GM23248 (cell line): ENCODE data around the gene ZMYND11.

Experiments
- EZH2 ChIP-seq: fragments of 200-600 bp; sonication (generic); IDR thresholded peaks from 2 replicates; pipeline ENCODE4 v1.6.1; 2018; ENCODE audit warnings: antibody characterized with exemption, mild to moderate bottlenecking; ENCODE audit not compliant: insufficient read depth, poor library complexity, severe bottlenecking
- EZH2phosphoT487 ChIP-seq: fragments of 200-600 bp; sonication (generic); IDR thresholded peaks from 2 replicates; pipeline ENCODE4 v1.6.1; 2018; ENCODE audit warnings: antibody characterized with exemption, moderate library complexity, mild to moderate bottlenecking, low read depth; ENCODE audit not compliant: insufficient read depth

DNA sequence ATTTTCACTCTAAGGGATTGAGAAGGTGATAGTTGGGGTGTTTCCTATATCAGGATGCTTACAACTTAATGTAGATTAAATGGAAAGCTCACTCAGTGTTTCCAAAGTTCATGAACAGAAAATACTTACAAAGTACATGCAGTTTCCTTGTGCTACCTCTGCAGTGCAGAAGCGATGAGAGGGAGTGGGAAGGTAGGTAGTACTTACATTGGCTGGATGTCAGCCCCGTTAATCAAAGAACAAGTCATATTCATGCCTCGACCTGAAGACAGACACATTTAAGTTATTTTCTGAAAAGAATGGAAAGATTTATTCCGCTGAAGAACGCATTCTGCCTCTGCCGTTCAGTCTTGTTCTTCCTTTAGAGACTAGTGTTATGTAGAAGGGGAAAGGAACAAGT, 93.1 kb downstream of the ZMYND11 start:
- TF ChIP-seq EZH2phosphoT487 (no peak), EZH2 (no peak)
